Measurements from ENCODE around the gene ARHGAP28.

Gene ARHGAP28

GRCh38 chr18:6719910-6720683, 9.4 kb upstream of the ARHGAP28 start:
- H3K4me3 ChIP-seq, result no peak overlapping the region
- in situ Hi-C loops (cut with MboI; ENCODE audit: low sequenced_read_pairs), result no loop called here

GRCh38 chr18:6721755-6722154, 7.8 kb upstream of the ARHGAP28 start:
- no peaks in the 10 kb centered on the region for H3K27me3 ChIP-seq (ENCODE audit: low read depth)
- no peaks in the 10 kb centered on the region for H3K36me3 ChIP-seq (replicated peaks)
- H3K4me3 ChIP-seq, result no peak overlapping the region
- no peaks in the 10 kb centered on the region for H3K4me1 ChIP-seq
- no peak for DNase-seq (ENCODE audit: low spot score in 2 of 2)
- in situ Hi-C loops (cut with MboI; ENCODE audit: low sequenced_read_pairs), result no loop called here
- H3K9me3 ChIP-seq, result peaks cover 5% of the 10 kb centered on the region; the same call in 1 of the 2 replicates

More at GRCh38 chr18:6719910-6720683, 9.4 kb upstream of the ARHGAP28 start:
- H3K4me1 ChIP-seq, result no peaks in the 10 kb centered on the region
- peaks cover 5% of the 10 kb centered on the region; the same call in 1 of the 2 replicates for H3K9me3 ChIP-seq
- no peak for DNase-seq (ENCODE audit: low spot score in 2 of 2)
- H3K27me3 ChIP-seq (ENCODE audit: low read depth), result no peaks in the 10 kb centered on the region
- no peaks in the 10 kb centered on the region for H3K36me3 ChIP-seq (replicated peaks)

- 0 out of 2 replicates have a peak, but pooled peaks cover 2% of the 10 kb centered on the region for H3K9me3 ChIP-seq
- H3K4me1 ChIP-seq, result no peaks in the 10 kb centered on the region
Measured at GRCh38 chr18:6722690-6723089, 6.8 kb upstream of the ARHGAP28 start.

GRCh38 chr18:6724331-6724730, 5.2 kb upstream of the ARHGAP28 start:
- Histone ChIP-seq H3K4me1 (no peaks in the 10 kb centered on the region), H3K4me3 (no peak overlapping the region), H3K36me3 (replicated peaks) (no peaks in the 10 kb centered on the region), H3K27me3 (ENCODE audit: low read depth) (no peaks in the 10 kb centered on the region), H3K9me3 (no peaks in the 10 kb centered on the region)
- in situ Hi-C loops (cut with MboI; ENCODE audit: low sequenced_read_pairs), result no loop called here
- DNase-seq (ENCODE audit: low spot score in 2 of 2), result no peak

More at GRCh38 chr18:6722690-6723089, 6.8 kb upstream of the ARHGAP28 start:
- Histone ChIP-seq H3K4me3 (no peak overlapping the region), H3K27me3 (ENCODE audit: low read depth) (no peaks in the 10 kb centered on the region), H3K36me3 (replicated peaks) (no peaks in the 10 kb centered on the region)
- DNase-seq (ENCODE audit: low spot score in 2 of 2), result no peak
- in situ Hi-C loops (cut with MboI; ENCODE audit: low sequenced_read_pairs), result no loop called here

- no peaks in the 10 kb centered on the region for H3K36me3 ChIP-seq (replicated peaks)
- no peaks in the 10 kb centered on the region for H3K4me1 ChIP-seq
- no peak for DNase-seq (ENCODE audit: low spot score in 2 of 2)
- H3K4me3 ChIP-seq, result no peak overlapping the region
- no peaks in the 10 kb centered on the region for H3K9me3 ChIP-seq
- no peaks in the 10 kb centered on the region for H3K27me3 ChIP-seq (ENCODE audit: low read depth)
- in situ Hi-C loops (cut with MboI; ENCODE audit: low sequenced_read_pairs), result no loop called here
Measured at GRCh38 chr18:6728331-6728730, 1.2 kb upstream of the ARHGAP28 start.

- Histone ChIP-seq H3K9me3 (no peaks in the 10 kb centered on the region), H3K4me1 (no peaks in the 10 kb centered on the region), H3K36me3 (replicated peaks) (no peaks in the 10 kb centered on the region), H3K4me3 (no peak overlapping the region), H3K27me3 (ENCODE audit: low read depth) (no peaks in the 10 kb centered on the region)
- no peak for DNase-seq (ENCODE audit: low spot score in 2 of 2)
- in situ Hi-C loops (cut with MboI; ENCODE audit: low sequenced_read_pairs), result no loop called here
Measured at GRCh38 chr18:6728809-6729246, 688 bp upstream of the ARHGAP28 start.

- H3K4me1 ChIP-seq, result no peaks in the 10 kb centered on the region
- H3K4me3 ChIP-seq, result no peak overlapping the region
- in situ Hi-C loops (cut with MboI; ENCODE audit: low sequenced_read_pairs), result no loop called here
- no peak for DNase-seq (ENCODE audit: low spot score in 2 of 2)
- no peaks in the 10 kb centered on the region for H3K36me3 ChIP-seq (replicated peaks)
- H3K27me3 ChIP-seq (ENCODE audit: low read depth), result no peaks in the 10 kb centered on the region
- no peaks in the 10 kb centered on the region for H3K9me3 ChIP-seq
Measured at GRCh38 chr18:6730416-6731221, 1.1 kb downstream of the ARHGAP28 start.

- H3K4me3 ChIP-seq, result no peak overlapping the region
- no peak for DNase-seq (ENCODE audit: low spot score in 2 of 2)
Measured at GRCh38 chr18:6731222-6731596, 1.7 kb downstream of the ARHGAP28 start.

GRCh38 chr18:6732952-6733351, 3.4 kb downstream of the ARHGAP28 start:
- in situ Hi-C loops (cut with MboI; ENCODE audit: low sequenced_read_pairs), result no loop called here
- no peaks in the 10 kb centered on the region for H3K9me3 ChIP-seq
- no peaks in the 10 kb centered on the region for H3K4me1 ChIP-seq
- no peak overlapping the region for H3K4me3 ChIP-seq
- no peaks in the 10 kb centered on the region for H3K27me3 ChIP-seq (ENCODE audit: low read depth)
- no peak for DNase-seq (ENCODE audit: low spot score in 2 of 2)
- H3K36me3 ChIP-seq (replicated peaks), result no peaks in the 10 kb centered on the region

More at GRCh38 chr18:6731222-6731596, 1.7 kb downstream of the ARHGAP28 start:
- Histone ChIP-seq H3K36me3 (replicated peaks) (no peaks in the 10 kb centered on the region), H3K4me1 (no peaks in the 10 kb centered on the region), H3K9me3 (no peaks in the 10 kb centered on the region), H3K27me3 (ENCODE audit: low read depth) (no peaks in the 10 kb centered on the region)
- in situ Hi-C loops (cut with MboI; ENCODE audit: low sequenced_read_pairs), result no loop called here

- no peaks in the 10 kb centered on the region for H3K4me1 ChIP-seq
- no peak overlapping the region for H3K4me3 ChIP-seq
- in situ Hi-C loops (cut with MboI; ENCODE audit: low sequenced_read_pairs), result no loop called here
- no peaks in the 10 kb centered on the region for H3K27me3 ChIP-seq (ENCODE audit: low read depth)
- no peaks in the 10 kb centered on the region for H3K9me3 ChIP-seq
- DNase-seq (ENCODE audit: low spot score in 2 of 2), result no peak
- H3K36me3 ChIP-seq (replicated peaks), result no peaks in the 10 kb centered on the region
Measured at GRCh38 chr18:6733758-6734157, 4.2 kb downstream of the ARHGAP28 start.

- in situ Hi-C loops (cut with MboI; ENCODE audit: low sequenced_read_pairs), result no loop called here
- no peaks in the 10 kb centered on the region for H3K4me1 ChIP-seq
- no peaks in the 10 kb centered on the region for H3K36me3 ChIP-seq (replicated peaks)
- H3K4me3 ChIP-seq, result no peak overlapping the region
- H3K9me3 ChIP-seq, result no peaks in the 10 kb centered on the region
- no peak for DNase-seq (ENCODE audit: low spot score in 2 of 2)
- H3K27me3 ChIP-seq (ENCODE audit: low read depth), result no peaks in the 10 kb centered on the region
Measured at GRCh38 chr18:6734726-6735430, 5.4 kb downstream of the ARHGAP28 start.

- in situ Hi-C loops (cut with MboI; ENCODE audit: low sequenced_read_pairs), result no loop called here
- Histone ChIP-seq H3K36me3 (replicated peaks) (no peaks in the 10 kb centered on the region), H3K4me1 (no peaks in the 10 kb centered on the region), H3K27me3 (ENCODE audit: low read depth) (no peaks in the 10 kb centered on the region), H3K9me3 (no peaks in the 10 kb centered on the region), H3K4me3 (no peak overlapping the region)
- DNase-seq (ENCODE audit: low spot score in 2 of 2), result no peak
Measured at GRCh38 chr18:6737833-6738232, 8.3 kb downstream of the ARHGAP28 start.

- no peaks in the 10 kb centered on the region for H3K27me3 ChIP-seq (ENCODE audit: low read depth)
- H3K4me1 ChIP-seq, result no peaks in the 10 kb centered on the region
- H3K36me3 ChIP-seq (replicated peaks), result no peaks in the 10 kb centered on the region
- H3K4me3 ChIP-seq, result no peak overlapping the region
- in situ Hi-C loops (cut with MboI; ENCODE audit: low sequenced_read_pairs), result no loop called here
- no peaks in the 10 kb centered on the region for H3K9me3 ChIP-seq
- no peak for DNase-seq (ENCODE audit: low spot score in 2 of 2)
Measured at GRCh38 chr18:6738622-6739021, 9.1 kb downstream of the ARHGAP28 start.
